MM.1S (cell line): ENCODE measurements around the gene USP13.

ENCODE experiments used
- DNase-seq: peaks from one replicate; pipeline ENCODE4 v3.0.0-alpha.2; 2015
- H2AFZ ChIP-seq: fragments of 300-600 bp; sonication (generic); 2 replicates; pipeline ENCODE4 v1.6.0; 2016; ENCODE audit warnings: antibody characterized with exemption, low read length
- H3F3A ChIP-seq: fragments of 300-600 bp; sonication (generic); 2 replicates; pipeline ENCODE4 v1.6.1; 2016; ENCODE audit warnings: mild to moderate bottlenecking, antibody characterized with exemption, low read length, moderate library complexity, mixed read lengths; ENCODE audit not compliant: insufficient read depth
- H3K27ac ChIP-seq: fragments of 300-600 bp; sonication (generic); 2 replicates; pipeline ENCODE4 v1.5.1; 2016; ENCODE audit warnings: mild to moderate bottlenecking, low read length
- H3K27me3 ChIP-seq: fragments of 300-600 bp; sonication (generic); replicated peaks from 2 replicates; pipeline ENCODE4 v1.6.0; 2016; ENCODE audit warnings: low read length; ENCODE audit not compliant: insufficient read depth
- H3K36me3 ChIP-seq: fragments of 300-600 bp; sonication (generic); replicated peaks from 2 replicates; pipeline ENCODE4 v1.6.1; 2016; ENCODE audit warnings: mild to moderate bottlenecking, low read length, mixed read lengths; ENCODE audit not compliant: insufficient read depth
- H3K4me1 ChIP-seq: fragments of 300-600 bp; sonication (generic); 2 replicates; pipeline ENCODE4 v1.6.1; 2016; ENCODE audit warnings: low read length, mixed read lengths
- H3K4me2 ChIP-seq: fragments of 300-600 bp; sonication (generic); 2 replicates; pipeline ENCODE4 v1.6.0; 2016; ENCODE audit warnings: low read depth, low read length
- H3K4me3 ChIP-seq: fragments of 300-600 bp; sonication (generic); 2 replicates; pipeline ENCODE4 v1.5.1; 2016; ENCODE audit warnings: low read length, mixed read lengths
- H3K79me2 ChIP-seq: fragments of 300-600 bp; sonication (generic); 2 replicates; pipeline ENCODE4 v1.6.1; 2016; ENCODE audit warnings: mixed run types, low read length, mixed read lengths
- H3K9ac ChIP-seq: fragments of 300-600 bp; sonication (generic); 2 replicates; pipeline ENCODE4 v1.6.1; 2016; ENCODE audit warnings: low read length, mixed read lengths
- H3K9me2 ChIP-seq: fragments of 300-600 bp; sonication (generic); replicated peaks from 2 replicates; pipeline ENCODE4 v1.6.1; 2016; ENCODE audit warnings: mild to moderate bottlenecking, low read length, mixed read lengths; ENCODE audit not compliant: insufficient read depth
- H3K9me3 ChIP-seq: fragments of 300-600 bp; sonication (generic); replicated peaks from 2 replicates; pipeline ENCODE4 v1.6.1; 2016; ENCODE audit warnings: mild to moderate bottlenecking, low read length, mixed read lengths; ENCODE audit not compliant: insufficient read depth
- H4K20me1 ChIP-seq: fragments of 300-600 bp; sonication (generic); 2 replicates; pipeline ENCODE4 v1.6.1; 2016; ENCODE audit warnings: mild to moderate bottlenecking, low read length, moderate library complexity, mixed read lengths; ENCODE audit not compliant: insufficient read depth
- EZH2 ChIP-seq: fragments of 300-600 bp; sonication (generic); optimal IDR thresholded peaks from 2 replicates; pipeline ENCODE3; 2017; ENCODE audit warnings: low read depth, mild to moderate bottlenecking, antibody characterized with exemption, low read length, mixed read lengths
- EZH2phosphoT487 ChIP-seq: fragments of 300-600 bp; sonication (generic); IDR thresholded peaks from 2 replicates; pipeline ENCODE4 v1.6.1; 2018; ENCODE audit warnings: antibody characterized with exemption, low read length
- TF ChIP-seq, protein P1 (sequence below): fragments of 300-600 bp; sonication (generic); IDR thresholded peaks from 2 replicates; pipeline ENCODE4 v1.5.1; 2016; ENCODE audit warnings: antibody characterized with exemption, low read length, mixed read lengths

USP13 gene

DNA sequence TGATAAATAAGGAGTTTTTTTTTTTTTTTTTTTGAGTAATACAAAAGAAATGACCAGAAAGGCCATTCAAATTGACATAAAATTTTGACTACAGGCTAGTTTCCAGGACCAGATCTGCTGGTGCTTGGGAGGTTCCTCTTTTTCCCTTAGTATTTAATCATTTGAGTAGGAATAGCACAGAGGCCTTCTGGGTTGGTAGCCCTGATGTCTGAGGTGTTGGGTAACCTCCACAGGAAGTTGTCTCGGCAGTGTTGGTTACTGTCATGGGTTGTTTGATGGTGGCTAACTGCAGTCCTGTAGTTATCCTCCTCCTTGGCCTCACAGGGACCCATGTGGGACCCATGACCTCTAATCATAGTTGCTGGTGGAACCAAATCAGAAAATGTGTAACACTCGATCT lies 91.1 kb downstream of the USP13 start:
- no peak for DNase-seq

DNA sequence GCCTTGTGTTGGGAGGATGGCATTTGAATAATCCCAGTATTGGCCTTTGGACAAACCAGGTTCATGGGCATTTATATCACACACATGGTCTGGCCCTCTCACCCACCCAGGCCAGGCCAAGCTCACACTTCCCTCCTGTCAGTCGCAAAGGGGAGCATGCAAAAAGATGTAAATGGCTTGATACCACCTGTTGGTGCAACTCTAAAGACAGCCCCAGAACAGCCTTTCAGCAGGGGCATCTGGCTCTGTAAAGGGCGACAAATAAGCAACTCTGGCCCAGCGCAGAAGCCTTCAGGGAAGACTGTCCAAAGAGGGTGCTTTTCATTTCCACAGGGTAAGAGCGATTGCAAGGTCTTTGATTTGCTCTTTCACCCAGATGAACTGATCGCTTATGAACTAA lies 91.8 kb downstream of the USP13 start:
- H3K9me2 ChIP-seq: no peaks in the 10 kb centered on the region
- H3K27ac ChIP-seq: no peak overlapping the region
- no peak overlapping the region for H2AFZ ChIP-seq
- H3F3A ChIP-seq: no peaks in the 10 kb centered on the region
- no peak for DNase-seq
- H3K36me3 ChIP-seq: peaks cover 3% of the 10 kb centered on the region; the same call in 1 of the 2 replicates
- no peaks in the 10 kb centered on the region for H4K20me1 ChIP-seq
- no peak overlapping the region for H3K4me3 ChIP-seq
- H3K9ac ChIP-seq: no peak overlapping the region
- no peaks in the 10 kb centered on the region for H3K4me1 ChIP-seq
- TF ChIP-seq EZH2phosphoT487 (no peak), EZH2 (no peak)
- TF ChIP-seq, protein P1, sequence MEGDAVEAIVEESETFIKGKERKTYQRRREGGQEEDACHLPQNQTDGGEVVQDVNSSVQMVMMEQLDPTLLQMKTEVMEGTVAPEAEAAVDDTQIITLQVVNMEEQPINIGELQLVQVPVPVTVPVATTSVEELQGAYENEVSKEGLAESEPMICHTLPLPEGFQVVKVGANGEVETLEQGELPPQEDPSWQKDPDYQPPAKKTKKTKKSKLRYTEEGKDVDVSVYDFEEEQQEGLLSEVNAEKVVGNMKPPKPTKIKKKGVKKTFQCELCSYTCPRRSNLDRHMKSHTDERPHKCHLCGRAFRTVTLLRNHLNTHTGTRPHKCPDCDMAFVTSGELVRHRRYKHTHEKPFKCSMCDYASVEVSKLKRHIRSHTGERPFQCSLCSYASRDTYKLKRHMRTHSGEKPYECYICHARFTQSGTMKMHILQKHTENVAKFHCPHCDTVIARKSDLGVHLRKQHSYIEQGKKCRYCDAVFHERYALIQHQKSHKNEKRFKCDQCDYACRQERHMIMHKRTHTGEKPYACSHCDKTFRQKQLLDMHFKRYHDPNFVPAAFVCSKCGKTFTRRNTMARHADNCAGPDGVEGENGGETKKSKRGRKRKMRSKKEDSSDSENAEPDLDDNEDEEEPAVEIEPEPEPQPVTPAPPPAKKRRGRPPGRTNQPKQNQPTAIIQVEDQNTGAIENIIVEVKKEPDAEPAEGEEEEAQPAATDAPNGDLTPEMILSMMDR: no peak
- H3K27me3 ChIP-seq: no peaks in the 10 kb centered on the region
- no peaks in the 10 kb centered on the region for H3K79me2 ChIP-seq
- H3K9me3 ChIP-seq: no peaks in the 10 kb centered on the region
- no peak overlapping the region for H3K4me2 ChIP-seq

More for the DNA sequence above, 91.1 kb downstream of the USP13 start:
- Histone ChIP-seq H3K27me3 (no peaks in the 10 kb centered on the region), H3K79me2 (no peaks in the 10 kb centered on the region), H4K20me1 (no peaks in the 10 kb centered on the region), H3F3A (no peaks in the 10 kb centered on the region), H3K4me2 (no peak overlapping the region), H3K4me3 (no peak overlapping the region), H3K9me3 (no peaks in the 10 kb centered on the region), H3K9ac (no peak overlapping the region), H3K36me3 (peaks cover 3% of the 10 kb centered on the region; the same call in 1 of the 2 replicates), H3K4me1 (no peaks in the 10 kb centered on the region), H3K27ac (no peak overlapping the region), H2AFZ (no peak overlapping the region), H3K9me2 (no peaks in the 10 kb centered on the region)
- TF ChIP-seq EZH2 (no peak), EZH2phosphoT487 (no peak)
- TF ChIP-seq, protein P1: no peak

DNA sequence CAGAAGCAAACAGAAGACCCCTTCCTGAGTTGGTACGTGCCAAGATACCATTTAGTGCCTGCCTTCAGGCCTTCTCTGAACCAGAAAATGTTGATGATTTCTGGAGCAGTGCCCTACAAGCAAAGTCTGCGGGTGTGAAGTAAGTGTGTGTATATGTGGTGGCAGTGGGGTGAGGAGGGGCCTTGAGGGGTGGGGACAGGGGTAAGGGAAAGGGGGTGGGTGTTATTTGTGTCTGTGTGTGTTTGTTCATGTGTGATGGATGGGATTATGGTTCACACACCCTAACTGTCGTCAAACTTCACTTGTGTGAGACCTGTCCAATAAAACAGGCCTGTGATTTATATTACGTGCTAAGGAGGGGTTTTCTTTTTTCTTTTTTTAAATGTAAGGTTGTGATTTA lies 92.2 kb downstream of the USP13 start:
- Histone ChIP-seq H3K36me3 (peaks cover 3% of the 10 kb centered on the region; the same call in 1 of the 2 replicates), H3K27me3 (no peaks in the 10 kb centered on the region), H2AFZ (no peak overlapping the region), H3K9me2 (no peaks in the 10 kb centered on the region), H3K27ac (no peak overlapping the region), H3K9ac (no peak overlapping the region), H3K4me3 (no peak overlapping the region), H3F3A (no peaks in the 10 kb centered on the region), H3K4me2 (no peak overlapping the region), H3K79me2 (no peaks in the 10 kb centered on the region), H3K9me3 (no peaks in the 10 kb centered on the region), H3K4me1 (no peaks in the 10 kb centered on the region), H4K20me1 (no peaks in the 10 kb centered on the region)
- no peak for DNase-seq
- TF ChIP-seq EZH2: no peak
- TF ChIP-seq EZH2phosphoT487: no peak
- TF ChIP-seq, protein P1: no peak
